Endothelial cell (in vitro differentiated cells): ENCODE results near the gene RINL. TPM values are rescaled to one million over a fixed set of nuclear protein-coding genes. Genes with fewer than 3 reads are reported as not detected.

Experiments
- DNase-seq: peaks from one replicate; pipeline ENCODE4 v3.0.0; 2021; ENCODE audit warnings: low spot score
- H3K27ac Mint-ChIP-seq: one replicate; pipeline ENCODE4 v1.8.0; 2021; ENCODE audit warnings: mixed read lengths, inconsistent platforms; ENCODE audit not compliant: unreplicated experiment
- H3K27me3 Mint-ChIP-seq: one replicate; pipeline ENCODE4 v1.8.0; 2021; ENCODE audit warnings: mild to moderate bottlenecking, moderate library complexity, mixed read lengths, inconsistent platforms; ENCODE audit not compliant: unreplicated experiment
- H3K36me3 Mint-ChIP-seq: one replicate; pipeline ENCODE4 v1.8.0; 2021; ENCODE audit warnings: mild to moderate bottlenecking, low read depth, mixed read lengths, inconsistent platforms; ENCODE audit not compliant: unreplicated experiment
- H3K4me1 Mint-ChIP-seq: one replicate; pipeline ENCODE4 v1.8.0; 2021; ENCODE audit warnings: mild to moderate bottlenecking, mixed read lengths, inconsistent platforms; ENCODE audit not compliant: unreplicated experiment
- H3K4me3 Mint-ChIP-seq: one replicate; pipeline ENCODE4 v1.8.0; 2021; ENCODE audit warnings: mild to moderate bottlenecking, mixed read lengths, inconsistent platforms; ENCODE audit not compliant: unreplicated experiment
- H3K9me3 Mint-ChIP-seq: one replicate; pipeline ENCODE4 v1.8.0; 2021; ENCODE audit warnings: mixed read lengths, inconsistent platforms; ENCODE audit not compliant: unreplicated experiment
- CTCF ChIP-seq: fragments of 200-600 bp; sonication (generic); IDR thresholded peaks from one replicate; pipeline ENCODE4 v1.5.0; 2021; ENCODE audit warnings: antibody characterized with exemption; ENCODE audit not compliant: unreplicated experiment
- total RNA-seq: library from RNA; stranded (reverse); fragmentation: NEBNext Ultra II Directional; extraction: Animal tissue kit (Norgen Biotek cat#: 25700); gene quantifications from one replicate; pipeline ENCODE4 v1.2.1, GENCODE V29; 2021; ENCODE audit not compliant: unreplicated experiment

The RINL gene
- total RNA-seq, 1 donor from 2014 or later: 5.6 TPM

- no peak for DNase-seq
- peaks cover 13% of the 10 kb centered on the region for H3K27me3 Mint-ChIP-seq
- peaks cover 29% of the 10 kb centered on the region for H3K4me1 Mint-ChIP-seq
- peak overlapping the region; percentile 42 for H3K4me3 Mint-ChIP-seq
- H3K9me3 Mint-ChIP-seq: no peaks in the 10 kb centered on the region
- no peak for TF ChIP-seq CTCF
- peak overlapping the region; percentile 42 for H3K27ac Mint-ChIP-seq
- H3K36me3 Mint-ChIP-seq: peaks cover 69% of the 10 kb centered on the region
These were observed 32.0 kb downstream of the RINL start for GRCh38 chr19:38846097-38846496.

- H3K27ac Mint-ChIP-seq: peak overlapping the region; percentile 7
- H3K27me3 Mint-ChIP-seq: peaks cover 12% of the 10 kb centered on the region
These were observed 32.6 kb downstream of the RINL start for GRCh38 chr19:38845374-38846024.

GRCh38 chr19:38844093-38844686 is 33.9 kb downstream of the RINL start:
- Mint-ChIP-seq H3K36me3 (peaks cover 78% of the 10 kb centered on the region), H3K27ac (peak overlapping the region; percentile 28), H3K27me3 (peaks cover 8% of the 10 kb centered on the region), H3K9me3 (no peaks in the 10 kb centered on the region), H3K4me3 (peak overlapping the region; percentile 54), H3K4me1 (peaks cover 20% of the 10 kb centered on the region)
- DNase-seq: no peak
- TF ChIP-seq CTCF: no peak

More at GRCh38 chr19:38845374-38846024, 32.6 kb downstream of the RINL start:
- H3K4me1 Mint-ChIP-seq: peaks cover 24% of the 10 kb centered on the region
- H3K9me3 Mint-ChIP-seq: no peaks in the 10 kb centered on the region
- peaks cover 75% of the 10 kb centered on the region for H3K36me3 Mint-ChIP-seq
- peak overlapping the region; percentile 44 for H3K4me3 Mint-ChIP-seq
- no peak for DNase-seq
- TF ChIP-seq CTCF: no peak

- peaks cover 78% of the 10 kb centered on the region for H3K36me3 Mint-ChIP-seq
- no peak for DNase-seq
These were observed 34.8 kb downstream of the RINL start for GRCh38 chr19:38843175-38843758.

More at GRCh38 chr19:38843175-38843758, 34.8 kb downstream of the RINL start:
- H3K27ac Mint-ChIP-seq: no peak overlapping the region
- TF ChIP-seq CTCF: no peak
- peaks cover 3% of the 10 kb centered on the region for H3K27me3 Mint-ChIP-seq
- H3K4me3 Mint-ChIP-seq: no peak overlapping the region
- H3K4me1 Mint-ChIP-seq: peaks cover 12% of the 10 kb centered on the region
- no peaks in the 10 kb centered on the region for H3K9me3 Mint-ChIP-seq
